DND-41 (cell line): ENCODE measurements around the gene ACBD6.
"Not testable (repeated sequence)": the region's sequence is repeated elsewhere in the genome, so short reads cannot be mapped to it uniquely, and the experiment has no call there.

ENCODE experiments used
- ATAC-seq: fragments of 200-7000 bp; cut with Tn5 transposase; 3 replicates; pipeline ENCODE4 v1.9.1; 2021; ENCODE audit warnings: low read depth; ENCODE audit not compliant: insufficient read depth
- DNase-seq: peaks from one replicate; pipeline ENCODE4 v3.0.0-alpha.2; 2020
- H2AFZ ChIP-seq: 2 replicates; pipeline ENCODE4 v1.6.0; 2012; ENCODE audit warnings: low read depth, low read length
- H3K27ac ChIP-seq: 2 replicates; pipeline ENCODE4 v1.5.1; 2012; ENCODE audit warnings: low read length, inconsistent platforms
- H3K27me3 ChIP-seq: fragments of 200-600 bp; sonication (generic); 2 replicates; pipeline ENCODE4 v1.6.0; 2012; ENCODE audit warnings: low read length, mild to moderate bottlenecking, inconsistent platforms; ENCODE audit not compliant: insufficient read depth, poor library complexity
- H3K36me3 ChIP-seq: 2 replicates; pipeline ENCODE4 v1.5.1; 2012; ENCODE audit warnings: low read length, inconsistent platforms; ENCODE audit not compliant: insufficient read depth
- H3K4me1 ChIP-seq: 2 replicates; pipeline ENCODE4 v1.5.1; 2012; ENCODE audit warnings: mild to moderate bottlenecking, low read length; ENCODE audit not compliant: insufficient read depth
- H3K4me2 ChIP-seq: 2 replicates; pipeline ENCODE4 v1.6.0; 2012; ENCODE audit warnings: mild to moderate bottlenecking, moderate library complexity, low read length, inconsistent platforms; ENCODE audit not compliant: insufficient read depth
- H3K4me3 ChIP-seq, 2 experiments: fragments of 200-600 bp in 1 of 2; shearing (Covaris generic) in 1 of 2; 2 replicates each; pipeline ENCODE4 v1.5.1; 2012 to 2016; ENCODE audit warnings: inconsistent platforms in 2 of 2, low read length in 2 of 2, mild to moderate bottlenecking in 2 of 2, low read depth in 1 of 2, moderate library complexity in 1 of 2
- H3K79me2 ChIP-seq: 2 replicates; pipeline ENCODE4 v1.6.0; 2012; ENCODE audit warnings: low read length, inconsistent platforms; ENCODE audit not compliant: insufficient read depth
- H3K9ac ChIP-seq: 2 replicates; pipeline ENCODE4 v1.6.0; 2012; ENCODE audit warnings: low read depth, mild to moderate bottlenecking, inconsistent platforms, low read length, moderate library complexity
- H3K9me3 ChIP-seq: 2 replicates; pipeline ENCODE4 v1.5.1; 2012; ENCODE audit warnings: low read length, moderate library complexity, mild to moderate bottlenecking, inconsistent platforms; ENCODE audit not compliant: insufficient read depth, severe bottlenecking
- H4K20me1 ChIP-seq: 2 replicates; pipeline ENCODE4 v1.6.0; 2012; ENCODE audit warnings: low read length; ENCODE audit not compliant: insufficient read depth
- CTCF ChIP-seq: IDR thresholded peaks from 2 replicates; pipeline ENCODE4 v1.5.1; 2012; ENCODE audit warnings: borderline replicate concordance, low read length, moderate library complexity, mild to moderate bottlenecking; ENCODE audit not compliant: poor library complexity, severe bottlenecking; ENCODE audit errors: extremely low read depth
- EZH2 ChIP-seq: IDR thresholded peaks from 3 replicates; pipeline ENCODE4 v1.6.1; 2012; ENCODE audit warnings: borderline replicate concordance, low read depth, mild to moderate bottlenecking, moderate library complexity, low read length, inconsistent platforms; ENCODE audit not compliant: severe bottlenecking

ACBD6 gene

GRCh38 chr1:180502361-180503279 lies at the start of gene ACBD6:
Gene ACBD6, minus strand, starts transcription at chr1:180502577. Its CDS starts 311 bp downstream, at chr1:180502266.
- Histone ChIP-seq H3K9me3 (no peaks in the 10 kb centered on the region), H2AFZ (peak within 1 kb of the TSS; percentile 96), H4K20me1 (no peaks in the 10 kb centered on the region), H3K36me3 (peaks cover 26% of the 10 kb centered on the region), H3K9ac (peak within 1 kb of the TSS; percentile 81), H3K27ac (peak within 1 kb of the TSS; percentile 95), H3K79me2 (peaks cover 50% of the 10 kb centered on the region), H3K4me1 (peaks cover 50% of the 10 kb centered on the region), H3K27me3 (no peaks in the 10 kb centered on the region), H3K4me2 (peak within 1 kb of the TSS; percentile 85), H3K4me3 (peak within 1 kb of the TSS; percentile 75 to 93)
- ATAC-seq (peak; percentile 91), DNase-seq (peak; percentile 88)
- TF ChIP-seq EZH2 (no peak), CTCF (peak; percentile 41)

- Histone ChIP-seq H3K4me2 (no peak overlapping the region), H3K9me3 (no peaks in the 10 kb centered on the region), H3K27me3 (no peaks in the 10 kb centered on the region), H3K27ac (no peak overlapping the region), H2AFZ (no peak overlapping the region), H3K4me1 (no peaks in the 10 kb centered on the region), H3K79me2 (no peaks in the 10 kb centered on the region), H3K4me3 (no peak overlapping the region), H4K20me1 (no peaks in the 10 kb centered on the region), H3K9ac (no peak overlapping the region), H3K36me3 (no peaks in the 10 kb centered on the region)
- TF ChIP-seq EZH2, result no peak
- no peak for TF ChIP-seq CTCF
- DNase-seq, result no peak
- no peak for ATAC-seq
Observed at GRCh38 chr1:180551997-180552396, 49.6 kb upstream of the ACBD6 start.

- H3K27ac ChIP-seq, result no peak overlapping the region
- H3K9ac ChIP-seq, result no peak overlapping the region
- no peak overlapping the region for H3K4me2 ChIP-seq
- H2AFZ ChIP-seq, result no peak overlapping the region
- H3K27me3 ChIP-seq, result no peaks in the 10 kb centered on the region
- H4K20me1 ChIP-seq, result no peaks in the 10 kb centered on the region
- no peaks in the 10 kb centered on the region for H3K79me2 ChIP-seq
- DNase-seq (no peak), ATAC-seq (no peak)
- no peaks in the 10 kb centered on the region for H3K4me1 ChIP-seq
- H3K9me3 ChIP-seq, result no peaks in the 10 kb centered on the region
- no peak for TF ChIP-seq EZH2
- no peak for TF ChIP-seq CTCF
- no peaks in the 10 kb centered on the region for H3K36me3 ChIP-seq
- no peak overlapping the region for H3K4me3 ChIP-seq
Observed at GRCh38 chr1:180550241-180550640, 47.9 kb upstream of the ACBD6 start.

- not testable (repeated sequence) for H3K27ac ChIP-seq, H3K9me3 ChIP-seq, H3K36me3 ChIP-seq, H3K79me2 ChIP-seq, DNase-seq, H3K4me3 ChIP-seq, H2AFZ ChIP-seq, H3K27me3 ChIP-seq, H3K4me1 ChIP-seq, ATAC-seq, H3K4me2 ChIP-seq, H4K20me1 ChIP-seq, H3K9ac ChIP-seq
Observed at GRCh38 chr1:180549770-180550169, 47.4 kb upstream of the ACBD6 start.
